ENCODE measurements around the gene PDE8B. TPM values are rescaled to one million over a fixed set of nuclear protein-coding genes. Genes with fewer than 3 reads are reported as not detected.

Gene PDE8B
- total RNA-seq, 1 experiment from 2014 or later: 0.07 TPM

DNA sequence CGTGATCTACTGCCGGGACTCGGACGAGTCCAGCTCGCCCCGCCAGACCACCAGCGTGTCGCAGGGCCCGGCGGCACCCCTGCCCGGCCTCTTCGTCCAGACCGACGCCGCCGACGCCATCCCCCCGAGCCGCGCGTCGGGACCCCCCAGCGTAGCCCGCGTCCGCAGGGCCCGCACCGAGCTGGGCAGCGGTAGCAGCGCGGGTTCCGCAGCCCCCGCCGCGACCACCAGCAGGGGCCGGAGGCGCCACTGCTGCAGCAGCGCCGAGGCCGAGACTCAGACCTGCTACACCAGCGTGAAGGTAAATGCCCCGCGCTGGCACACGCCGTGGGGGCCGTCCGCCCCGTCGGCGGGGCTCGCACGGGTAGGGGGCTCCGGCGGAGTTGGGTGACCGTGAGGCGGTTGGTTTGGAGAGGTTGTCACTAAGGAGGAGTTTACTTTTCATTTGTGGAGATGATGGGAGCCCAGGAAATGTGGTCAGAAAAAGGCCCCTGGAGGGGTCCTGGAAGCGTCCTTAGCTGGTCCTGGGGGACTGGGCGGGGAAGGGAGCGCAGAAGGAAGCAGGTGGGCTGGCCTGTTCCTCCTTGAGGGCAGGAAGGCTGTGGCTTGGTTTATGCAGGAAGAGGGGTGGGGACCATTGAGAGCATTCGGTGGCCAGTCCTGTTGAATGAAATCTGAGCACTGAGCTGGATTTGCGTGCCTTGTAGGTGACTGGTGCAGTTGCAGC, 647 bp downstream of the PDE8B start:
- no peak overlapping the region for H3K27ac Mint-ChIP-seq
- Histone ChIP-seq H2AFZ (ENCODE audit: low read length) (no peak overlapping the region), H3K9me3 (ENCODE audit: control insufficient read depth, low read depth, low read length) (no peaks in the 10 kb centered on the region), H2BK20ac (ENCODE audit: low read depth, low read length, poor library complexity, severe bottlenecking) (no peak overlapping the region), H3T11ph (ENCODE audit: low read length) (no peak overlapping the region), H3K4ac (ENCODE audit: low read depth, low read length) (no peak overlapping the region), H3K23me2 (ENCODE audit: insufficient read length, low read depth, low read length, poor library complexity, severe bottlenecking) (peaks cover 10% of the 10 kb centered on the region), H3K9ac (ENCODE audit: extremely low read depth, insufficient read length, low read length) (no peak overlapping the region), H4K8ac (replicated peaks; ENCODE audit: insufficient read length, low read depth, low read length) (no peak overlapping the region), H3K56ac (ENCODE audit: insufficient read length, low read depth, low read length) (no peak overlapping the region), H2BK120ac (ENCODE audit: low read depth, low read length, poor library complexity, severe bottlenecking) (no peak overlapping the region), H3K14ac (ENCODE audit: insufficient read depth, low read length) (no peak overlapping the region), H2BK5ac (ENCODE audit: insufficient read length, low read length) (no peak overlapping the region), H3K4me2 (ENCODE audit: insufficient read depth, insufficient read length, low read length) (peak overlapping the region; percentile 68), H3K79me2 (ENCODE audit: insufficient read depth, low read length) (no peaks in the 10 kb centered on the region), H3K18ac (ENCODE audit: insufficient read length, low read depth, low read length) (no peak overlapping the region), H3K27ac (ENCODE audit: insufficient read length, low read depth, low read length) (no peak overlapping the region), H3K23ac (ENCODE audit: insufficient read length, low read depth, low read length) (no peak overlapping the region), H2BK15ac (ENCODE audit: low read depth, low read length) (no peak overlapping the region), H3K4me1 (ENCODE audit: insufficient read depth, low read length) (no peaks in the 10 kb centered on the region), H4K91ac (ENCODE audit: insufficient read length, low read depth, low read length) (no peak overlapping the region), H2BK12ac (ENCODE audit: insufficient read length, low read depth, low read length) (no peak overlapping the region), H3K27me3 (ENCODE audit: insufficient read depth, low read length) (peaks cover 34% of the 10 kb centered on the region), H3K79me1 (ENCODE audit: insufficient read depth, low read depth, low read length, poor library complexity, severe bottlenecking) (no peaks in the 10 kb centered on the region), H2AK5ac (ENCODE audit: insufficient read length, low read length) (no peak overlapping the region), H4K20me1 (ENCODE audit: control insufficient read depth, insufficient read depth, insufficient read length) (no peaks in the 10 kb centered on the region), H4K5ac (ENCODE audit: insufficient read length, low read depth, low read length) (no peak overlapping the region)
- H3K4me1 Mint-ChIP-seq: peaks cover 11 to 14% of the 10 kb centered on the region in 2 experiments
- peaks cover 0 to 2% (median 0%) of the 10 kb centered on the region in 3 experiments; a peak in 1 of 7 replicates for H3K36me3 Mint-ChIP-seq (ENCODE audit: insufficient read depth in 1 of 3, low read depth in 3 of 3)
- TF ChIP-seq, protein P1, sequence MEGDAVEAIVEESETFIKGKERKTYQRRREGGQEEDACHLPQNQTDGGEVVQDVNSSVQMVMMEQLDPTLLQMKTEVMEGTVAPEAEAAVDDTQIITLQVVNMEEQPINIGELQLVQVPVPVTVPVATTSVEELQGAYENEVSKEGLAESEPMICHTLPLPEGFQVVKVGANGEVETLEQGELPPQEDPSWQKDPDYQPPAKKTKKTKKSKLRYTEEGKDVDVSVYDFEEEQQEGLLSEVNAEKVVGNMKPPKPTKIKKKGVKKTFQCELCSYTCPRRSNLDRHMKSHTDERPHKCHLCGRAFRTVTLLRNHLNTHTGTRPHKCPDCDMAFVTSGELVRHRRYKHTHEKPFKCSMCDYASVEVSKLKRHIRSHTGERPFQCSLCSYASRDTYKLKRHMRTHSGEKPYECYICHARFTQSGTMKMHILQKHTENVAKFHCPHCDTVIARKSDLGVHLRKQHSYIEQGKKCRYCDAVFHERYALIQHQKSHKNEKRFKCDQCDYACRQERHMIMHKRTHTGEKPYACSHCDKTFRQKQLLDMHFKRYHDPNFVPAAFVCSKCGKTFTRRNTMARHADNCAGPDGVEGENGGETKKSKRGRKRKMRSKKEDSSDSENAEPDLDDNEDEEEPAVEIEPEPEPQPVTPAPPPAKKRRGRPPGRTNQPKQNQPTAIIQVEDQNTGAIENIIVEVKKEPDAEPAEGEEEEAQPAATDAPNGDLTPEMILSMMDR (conservative IDR thresholded peaks at IDR 0.05): no peak
- peaks cover 0 to 2% of the 10 kb centered on the region in 2 experiments; a peak in 1 of 5 replicates for H3K9me3 Mint-ChIP-seq
- H3K4me3 Mint-ChIP-seq: peak overlapping the region; percentile 67 to 83
- DNase-seq: peak; percentile 78
- WGBS (ENCODE audit: extremely low coverage, insufficient read length, low lambda C conversion rate): no CpG with 5 or more reads among the region's 61 CpGs
- H3K27me3 Mint-ChIP-seq (ENCODE audit: low read depth): peaks cover 89% of the 10 kb centered on the region
